ENCODE results near the gene CERK.
"Not testable (repeated sequence)": the region's sequence is repeated elsewhere in the genome, so short reads cannot be mapped to it uniquely, and the experiment has no call there.

Gene CERK

GRCh38 chr22:46659791-46660186 is 78.3 kb downstream of the CERK start:
- no peak for DNase-seq

DNA sequence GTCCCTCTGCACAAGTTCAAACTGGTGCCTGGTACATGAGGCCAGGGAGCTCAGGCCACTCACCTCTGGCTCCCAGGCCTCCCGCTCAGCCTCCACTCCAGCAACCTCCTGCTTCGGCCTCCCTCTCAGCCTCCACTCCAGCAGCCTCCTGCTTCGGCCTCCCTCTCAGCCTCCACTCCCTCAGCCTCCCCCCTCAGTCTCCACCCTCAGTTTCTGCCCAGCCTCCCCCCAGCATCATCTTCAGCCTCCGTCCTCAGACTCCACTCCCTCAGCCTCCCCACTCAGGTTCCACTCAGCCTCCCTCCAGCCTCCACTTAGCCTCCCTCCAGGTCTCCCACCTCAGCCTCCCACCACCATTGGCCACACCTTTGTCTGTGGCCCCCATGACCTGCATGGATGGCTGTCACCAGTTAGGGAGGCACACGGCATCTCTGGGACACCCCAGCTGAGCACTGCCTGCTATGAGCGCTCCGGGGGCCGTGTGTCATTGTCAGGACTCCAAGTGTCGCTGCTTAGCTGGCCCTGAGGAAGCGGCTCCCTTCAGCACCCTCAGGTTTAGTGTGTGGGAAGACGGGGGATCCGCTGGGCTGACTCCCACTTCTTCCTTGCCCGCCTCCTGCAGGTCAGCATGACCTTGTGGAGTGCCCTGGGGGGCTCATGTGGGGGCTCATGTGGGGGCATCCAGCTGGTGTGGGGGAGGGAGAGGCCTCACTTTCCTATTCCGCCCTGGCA is 78.8 kb downstream of the CERK start:
- no peak for DNase-seq

GRCh38 chr22:46657996-46658947 is 79.8 kb downstream of the CERK start:
- DNase-seq = no peak

DNA sequence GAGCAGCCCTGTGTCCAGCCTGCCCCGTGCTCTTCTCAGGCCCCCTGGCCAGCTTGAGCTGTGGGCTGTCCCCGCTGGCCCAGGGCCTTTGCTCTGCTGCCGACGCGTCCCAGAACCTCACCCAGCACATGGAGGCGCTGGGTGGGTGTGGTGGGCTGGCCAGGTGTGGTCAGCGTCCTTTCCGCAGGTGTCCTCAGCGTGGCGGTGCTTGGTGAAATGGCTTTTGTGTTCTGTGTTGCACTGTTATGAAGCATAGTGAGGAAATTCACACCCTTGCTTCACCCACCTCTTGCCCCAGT is 80.4 kb downstream of the CERK start:
- no peak for DNase-seq

GRCh38 chr22:46656856-46657654 is 81.0 kb downstream of the CERK start:
- no peak for DNase-seq

DNA sequence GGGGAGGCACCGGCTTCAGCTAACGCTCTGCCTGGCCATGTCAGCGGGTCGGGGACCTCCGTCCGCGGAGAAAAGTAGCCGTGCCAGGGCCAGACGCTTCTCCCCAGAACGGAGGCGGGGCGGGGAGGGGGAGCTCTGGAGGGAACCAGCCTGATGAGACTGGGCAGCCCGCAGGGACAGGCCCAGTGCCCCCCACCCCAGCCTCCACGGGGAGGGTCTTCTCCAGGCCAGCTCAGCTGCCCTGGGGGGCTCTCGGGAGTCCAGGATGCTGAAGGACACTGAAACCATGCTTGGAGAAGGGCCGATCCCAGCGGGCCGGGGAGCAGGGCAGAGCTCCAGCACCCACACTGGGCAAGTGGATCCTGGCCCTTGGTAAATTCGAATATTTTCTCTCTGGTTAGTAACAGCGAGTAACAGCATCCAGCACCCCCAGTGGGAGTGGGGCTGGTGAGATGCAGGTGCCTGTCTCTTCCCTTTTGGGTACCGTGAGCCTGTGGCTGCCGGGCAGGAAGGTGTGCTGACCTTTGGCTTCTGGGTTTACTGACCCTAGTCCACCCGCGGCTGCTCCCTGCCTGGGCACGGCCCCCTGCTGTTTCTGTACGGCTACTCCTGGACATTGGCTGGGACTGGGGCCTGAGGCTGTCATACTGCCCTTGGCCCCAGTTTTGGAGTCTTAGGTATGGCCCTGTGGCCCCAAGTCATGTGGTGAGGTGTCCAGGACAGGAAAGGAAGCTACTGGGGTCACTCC is 82.0 kb downstream of the CERK start:
- DNase-seq = no peak

- no peak for DNase-seq
Measured at GRCh38 chr22:46654927-46655595, 83.0 kb downstream of the CERK start.

DNA sequence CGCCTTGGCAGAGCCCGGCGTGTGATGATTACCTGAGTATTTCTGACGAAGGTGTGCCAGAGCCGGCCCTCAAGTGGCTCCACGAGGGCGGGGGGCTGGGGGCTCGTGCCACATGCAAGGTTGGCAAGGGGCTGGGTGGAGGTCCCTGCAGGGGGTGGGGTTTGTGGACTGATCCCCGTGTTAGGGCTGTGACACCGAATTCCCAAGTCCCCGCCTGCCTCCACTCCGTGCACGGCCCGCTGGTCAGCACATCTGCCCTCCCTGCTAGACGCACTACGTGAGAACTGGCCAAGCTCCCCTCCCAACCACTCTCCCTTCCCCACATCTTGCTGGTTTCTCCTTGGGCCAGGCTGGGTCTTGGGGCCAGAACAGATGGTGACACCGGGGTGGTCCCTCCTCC is 83.6 kb downstream of the CERK start:
- no peak for DNase-seq

DNA sequence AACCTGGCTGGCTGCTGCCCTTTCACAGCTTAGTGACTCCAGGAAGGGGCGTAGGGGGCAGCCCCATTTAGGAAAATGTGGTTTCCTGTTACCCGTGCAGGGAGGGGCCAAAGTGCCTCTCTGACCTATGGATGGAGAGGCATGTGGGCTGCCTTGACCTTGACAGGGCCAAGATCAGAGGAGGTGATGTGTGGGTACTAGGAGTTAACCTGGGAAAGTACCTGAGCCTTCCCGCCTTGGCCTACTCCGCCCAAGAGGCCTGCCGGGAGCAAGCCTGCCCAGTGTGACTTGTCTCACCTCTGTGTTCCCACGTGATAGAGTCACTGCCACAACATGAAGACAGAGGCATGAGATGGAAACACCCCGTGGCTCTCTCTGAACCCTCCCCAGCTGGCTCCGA is 84.5 kb downstream of the CERK start:
- DNase-seq = no peak

- peak in 1 of 3 experiments; percentile 58 for DNase-seq
Measured at GRCh38 chr22:46652847-46653331, 85.2 kb downstream of the CERK start.

GRCh38 chr22:46652081-46652846 is 85.8 kb downstream of the CERK start:
- DNase-seq = no peak

- no peak for DNase-seq
Measured at GRCh38 chr22:46651316-46651715, 86.7 kb downstream of the CERK start.

DNA sequence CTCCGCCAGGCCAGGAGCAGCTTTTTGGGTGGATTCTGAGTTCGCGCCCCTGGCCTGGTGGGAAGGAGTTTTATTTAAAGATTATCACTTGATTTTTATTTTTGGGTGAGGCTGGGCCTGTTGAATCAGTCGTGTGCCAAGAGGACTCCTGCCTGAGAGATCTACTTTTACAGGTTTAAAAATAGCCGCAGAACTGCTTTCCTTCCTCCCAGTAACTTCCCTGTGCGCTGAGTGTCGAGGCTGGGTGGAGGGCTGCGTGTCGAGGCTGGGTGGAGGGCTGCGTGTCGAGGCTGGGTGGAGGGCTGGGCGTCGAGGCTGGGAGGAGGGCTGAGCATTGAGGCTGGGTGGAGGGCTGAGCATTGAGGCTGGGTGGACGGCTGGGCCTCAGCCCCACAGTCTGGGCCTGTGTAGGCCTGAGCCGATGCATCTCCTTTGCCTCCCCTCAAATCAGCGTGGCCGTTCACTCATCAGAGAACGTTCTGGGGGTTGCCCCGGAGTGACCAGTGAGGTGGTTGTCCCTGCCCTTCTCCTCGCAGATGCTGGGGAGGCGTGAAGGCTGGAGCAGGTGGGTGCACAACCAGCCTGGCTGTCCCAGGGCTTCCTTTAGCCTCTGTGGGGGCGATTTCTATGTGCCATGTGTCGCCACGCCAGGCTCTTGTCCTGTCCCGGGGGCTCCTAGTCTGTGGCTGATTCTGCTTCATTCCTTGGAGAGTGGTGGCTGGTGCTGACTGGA is 87.8 kb downstream of the CERK start:
- no peak for DNase-seq

GRCh38 chr22:46649141-46650077 is 88.6 kb downstream of the CERK start:
- DNase-seq = peak in 2 of 3 experiments; percentile 24 to 61

- not testable (repeated sequence) for DNase-seq
Measured at GRCh38 chr22:46648225-46648820, 89.7 kb downstream of the CERK start.

- no peak for DNase-seq
Measured at GRCh38 chr22:46646531-46647215, 91.4 kb downstream of the CERK start.

DNA sequence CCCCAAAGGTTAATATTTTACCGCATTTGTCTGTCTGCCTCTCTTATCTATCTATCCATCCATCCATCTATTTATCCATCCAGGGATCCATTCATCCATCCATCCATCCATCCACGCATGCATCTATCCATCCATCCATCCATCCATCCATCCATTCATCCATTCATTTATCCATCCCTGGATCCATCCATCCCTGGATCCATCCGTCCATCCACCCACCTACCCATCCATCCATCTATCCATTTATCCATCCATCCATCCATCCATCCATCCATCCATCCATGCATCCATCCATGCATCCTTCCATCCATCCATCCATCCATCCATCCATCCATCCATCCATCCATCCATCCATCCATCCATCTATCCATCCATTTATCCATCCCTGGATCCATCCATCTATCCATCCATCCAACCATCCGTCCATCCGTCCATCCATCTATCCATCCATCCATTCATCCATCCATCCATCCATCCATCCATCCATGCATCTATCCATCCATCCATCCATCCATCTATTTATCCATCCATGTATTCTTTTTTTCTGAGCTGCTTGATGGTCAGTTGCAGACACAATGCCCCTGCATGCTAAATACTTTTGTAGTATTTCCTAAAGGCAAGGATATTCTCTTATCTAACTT is 95.1 kb downstream of the CERK start:
- DNase-seq = not testable (repeated sequence)
